Measurements from ENCODE around the gene SRP9. TPM values are rescaled to one million over a fixed set of nuclear protein-coding genes. Genes with fewer than 3 reads are reported as not detected.
"Not testable (repeated sequence)": the region's sequence is repeated elsewhere in the genome, so short reads cannot be mapped to it uniquely, and the experiment has no call there.

SRP9 gene
- total and polyA plus RNA-seq, 10 of the 15 experiments (the other 5 are each of a cell fraction or from before 2014, with no cell fraction given) = 248 to 1,200 (median 514) TPM

DNA sequence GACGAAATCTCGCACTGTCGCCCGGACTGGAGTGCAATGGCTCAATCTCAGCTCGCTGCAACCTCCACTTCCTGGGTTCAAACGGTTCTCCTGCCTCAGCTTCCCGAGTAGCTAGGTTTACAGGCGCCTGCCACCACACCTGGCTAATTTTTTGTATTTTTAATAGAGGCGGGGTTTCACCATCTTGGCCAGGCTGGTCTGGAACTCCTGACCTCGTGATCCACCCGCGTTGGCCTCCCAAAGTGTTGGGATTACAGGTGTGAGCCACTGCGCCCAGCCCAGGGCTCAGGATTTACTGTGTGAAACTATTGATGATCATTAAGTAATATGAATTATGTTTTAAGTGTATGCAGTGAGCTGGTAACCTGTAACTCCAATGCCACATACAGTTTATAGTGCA, 1.5 kb downstream of the SRP9 start:
- not testable (repeated sequence) for H3K9me3 ChIP-seq (replicated peaks; ENCODE audit: control insufficient read depth, insufficient read depth, low read length); H3K4me1 ChIP-seq (ENCODE audit: control insufficient read depth, insufficient read depth, low read length); H3K27ac ChIP-seq (ENCODE audit: control insufficient read depth, insufficient read depth); H4K20me1 ChIP-seq (ENCODE audit: control insufficient read depth, insufficient read depth); BruUV-seq (replicated peaks); FAIRE-seq; H2AFZ ChIP-seq (ENCODE audit: control insufficient read depth, low read depth, low read length); ATAC-seq; H3K27me3 ChIP-seq (replicated peaks in 1 of 2; ENCODE audit: control insufficient read depth in 2 of 2, insufficient read depth in 2 of 2, low read length in 1 of 2); DNase-seq (ENCODE audit: low read depth, low spot score)
- H3K36me3 ChIP-seq (ENCODE audit: control insufficient read depth in 2 of 2, insufficient read depth in 2 of 2, low read length in 1 of 2) = peaks cover 0 to 10% of the 10 kb centered on the region in 2 experiments; a peak in 1 of 4 replicates
- RAD21 ChIA-PET (ENCODE audit: unreplicated experiment) = interaction anchor here (0.6 to 5.2 kb wide), 8 partner anchors 11 to 353 kb away, joined by 3 to 39 read pairs (median 4); partner anchors contain the start of gene TMEM63A
- peak overlapping the region; percentile 95; the same call in 1 of the 2 replicates for H3K9ac ChIP-seq (ENCODE audit: control insufficient read depth, insufficient read depth, low read length)
- H3K4me2 ChIP-seq (ENCODE audit: control insufficient read depth, insufficient read depth) = peak overlapping the region; percentile 81
- intact Hi-C loops (cut with micrococcal nuclease; ENCODE audit: unreplicated experiment) (loop anchor here (5.0 to 10.0 kb wide), 2 partner anchors 143 to 336 kb away; partner anchors contain the start of gene PYCR2), in situ Hi-C loops (cut with MboI) (loop anchor here (5.0 to 10.0 kb wide), 2 partner anchors 133 to 304 kb away; no protein-coding TSS in a partner anchor)
- H3K4me3 ChIP-seq = peak overlapping the region; percentile 87
- TF ChIP-seq, protein P1, sequence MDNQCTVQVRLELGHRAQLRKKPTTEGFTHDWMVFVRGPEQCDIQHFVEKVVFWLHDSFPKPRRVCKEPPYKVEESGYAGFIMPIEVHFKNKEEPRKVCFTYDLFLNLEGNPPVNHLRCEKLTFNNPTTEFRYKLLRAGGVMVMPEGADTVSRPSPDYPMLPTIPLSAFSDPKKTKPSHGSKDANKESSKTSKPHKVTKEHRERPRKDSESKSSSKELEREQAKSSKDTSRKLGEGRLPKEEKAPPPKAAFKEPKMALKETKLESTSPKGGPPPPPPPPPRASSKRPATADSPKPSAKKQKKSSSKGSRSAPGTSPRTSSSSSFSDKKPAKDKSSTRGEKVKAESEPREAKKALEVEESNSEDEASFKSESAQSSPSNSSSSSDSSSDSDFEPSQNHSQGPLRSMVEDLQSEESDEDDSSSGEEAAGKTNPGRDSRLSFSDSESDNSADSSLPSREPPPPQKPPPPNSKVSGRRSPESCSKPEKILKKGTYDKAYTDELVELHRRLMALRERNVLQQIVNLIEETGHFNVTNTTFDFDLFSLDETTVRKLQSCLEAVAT (IDR thresholded peaks at IDR 0.05) = 0 out of 2 replicates have a peak, but pooled peaks have one; percentile 17
- WGBS (ENCODE audit: insufficient coverage, insufficient replicate concordance, low lambda C conversion rate, missing lambda C conversion rate) = 70% methylated on average over 13 of the region's 13 CpGs
- H3K79me2 ChIP-seq (ENCODE audit: control insufficient read depth, insufficient read depth, low read length) = peaks cover 57% of the 10 kb centered on the region
- CTCF ChIA-PET = interaction anchor here (1.3 to 6.2 kb wide), 8 partner anchors 12 to 312 kb away, joined by 3 to 57 read pairs (median 12); partner anchors contain the start of gene TMEM63A
- SMC1A ChIA-PET (ENCODE audit: uncharacterized antibody, unreplicated experiment) = interaction anchor here (0.7 to 3.5 kb wide), 9 partner anchors 8 to 419 kb away, joined by 3 to 29 read pairs (median 6); partner anchors contain the start of gene TMEM63A
- POLR2A ChIA-PET = interaction anchor here (0.7 to 3.8 kb wide), 4 partner anchors 9 to 128 kb away, joined by 3 to 30 read pairs (median 4); partner anchors contain the start of gene TMEM63A

DNA sequence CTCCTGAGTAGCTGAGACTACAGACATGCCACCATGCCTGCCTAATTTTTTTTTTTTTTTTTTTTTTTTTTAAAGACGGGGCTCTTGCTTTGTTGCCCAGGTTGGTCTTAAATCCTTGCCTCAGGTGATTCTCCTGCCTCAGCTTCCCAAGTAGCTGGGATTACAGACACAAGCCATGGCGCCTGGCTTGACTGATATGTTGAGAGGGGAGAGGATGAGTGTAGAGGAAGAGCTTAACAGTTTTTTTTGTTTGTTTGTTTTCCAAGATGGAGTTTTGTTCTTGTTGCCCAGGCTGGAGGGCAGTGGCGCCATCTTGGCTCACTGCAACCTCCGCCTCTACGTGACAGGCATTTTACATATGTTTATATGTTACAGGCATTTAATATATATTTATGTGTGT, 2.5 kb downstream of the SRP9 start:
- Histone ChIP-seq H3K27ac (ENCODE audit: control insufficient read depth, insufficient read depth) (no peak overlapping the region), H3K36me3 (ENCODE audit: control insufficient read depth in 2 of 2, insufficient read depth in 2 of 2, low read length in 1 of 2) (peaks cover 2 to 14% of the 10 kb centered on the region in 2 experiments; a peak in 3 of 4 replicates), H3K27me3 (replicated peaks in 1 of 2; ENCODE audit: control insufficient read depth in 2 of 2, insufficient read depth in 2 of 2, low read length in 1 of 2) (no peaks in the 10 kb centered on the region), H3K9me3 (replicated peaks; ENCODE audit: control insufficient read depth, insufficient read depth, low read length) (no peaks in the 10 kb centered on the region; the same call in 2 of the 3 replicates), H3K79me2 (ENCODE audit: control insufficient read depth, insufficient read depth, low read length) (peaks cover 57% of the 10 kb centered on the region), H3K4me1 (ENCODE audit: control insufficient read depth, insufficient read depth, low read length) (no peaks in the 10 kb centered on the region), H3K4me2 (ENCODE audit: control insufficient read depth, insufficient read depth) (peak overlapping the region; percentile 81), H3K4me3 (peak overlapping the region; percentile 56), H4K20me1 (ENCODE audit: control insufficient read depth, insufficient read depth) (no peaks in the 10 kb centered on the region; the same call in 1 of the 2 replicates), H3K9ac (ENCODE audit: control insufficient read depth, insufficient read depth, low read length) (no peak overlapping the region), H2AFZ (ENCODE audit: control insufficient read depth, low read depth, low read length) (no peak overlapping the region)
- DNase-seq (ENCODE audit: low read depth, low spot score) = no peak
- in situ Hi-C loops (cut with MboI) (no loop called here), intact Hi-C loops (cut with micrococcal nuclease; ENCODE audit: unreplicated experiment) (no loop called here)
- CTCF ChIA-PET = interaction anchor here (1.0 to 6.2 kb wide), 5 partner anchors 11 to 208 kb away, joined by 3 to 57 read pairs (median 9); partner anchors contain the start of gene TMEM63A
- POLR2A ChIA-PET = interaction anchor here (1.2 to 3.8 kb wide), 2 partner anchors 102 to 128 kb away, joined by 3 to 30 read pairs; partner anchors contain the start of gene TMEM63A
- SMC1A ChIA-PET (ENCODE audit: uncharacterized antibody, unreplicated experiment) = interaction anchor here (0.6 to 3.5 kb wide), 4 partner anchors 101 to 218 kb away, joined by 3 to 29 read pairs (median 8); partner anchors contain the start of gene TMEM63A
- 99% methylated on average over 5 of the region's 5 CpGs for WGBS (ENCODE audit: insufficient coverage, insufficient replicate concordance, low lambda C conversion rate, missing lambda C conversion rate)
- no peak for ATAC-seq
- BruUV-seq (replicated peaks) = no TSS peak
- RAD21 ChIA-PET (ENCODE audit: unreplicated experiment) = interaction anchor here (5.2 kb wide), 2 partner anchors 102 to 130 kb away, joined by 37 to 39 read pairs; partner anchors contain the start of gene TMEM63A
- FAIRE-seq = no peak
- TF ChIP-seq DPF2 (IDR thresholded peaks at IDR 0.05) = no peak
- TF ChIP-seq, protein P2, sequence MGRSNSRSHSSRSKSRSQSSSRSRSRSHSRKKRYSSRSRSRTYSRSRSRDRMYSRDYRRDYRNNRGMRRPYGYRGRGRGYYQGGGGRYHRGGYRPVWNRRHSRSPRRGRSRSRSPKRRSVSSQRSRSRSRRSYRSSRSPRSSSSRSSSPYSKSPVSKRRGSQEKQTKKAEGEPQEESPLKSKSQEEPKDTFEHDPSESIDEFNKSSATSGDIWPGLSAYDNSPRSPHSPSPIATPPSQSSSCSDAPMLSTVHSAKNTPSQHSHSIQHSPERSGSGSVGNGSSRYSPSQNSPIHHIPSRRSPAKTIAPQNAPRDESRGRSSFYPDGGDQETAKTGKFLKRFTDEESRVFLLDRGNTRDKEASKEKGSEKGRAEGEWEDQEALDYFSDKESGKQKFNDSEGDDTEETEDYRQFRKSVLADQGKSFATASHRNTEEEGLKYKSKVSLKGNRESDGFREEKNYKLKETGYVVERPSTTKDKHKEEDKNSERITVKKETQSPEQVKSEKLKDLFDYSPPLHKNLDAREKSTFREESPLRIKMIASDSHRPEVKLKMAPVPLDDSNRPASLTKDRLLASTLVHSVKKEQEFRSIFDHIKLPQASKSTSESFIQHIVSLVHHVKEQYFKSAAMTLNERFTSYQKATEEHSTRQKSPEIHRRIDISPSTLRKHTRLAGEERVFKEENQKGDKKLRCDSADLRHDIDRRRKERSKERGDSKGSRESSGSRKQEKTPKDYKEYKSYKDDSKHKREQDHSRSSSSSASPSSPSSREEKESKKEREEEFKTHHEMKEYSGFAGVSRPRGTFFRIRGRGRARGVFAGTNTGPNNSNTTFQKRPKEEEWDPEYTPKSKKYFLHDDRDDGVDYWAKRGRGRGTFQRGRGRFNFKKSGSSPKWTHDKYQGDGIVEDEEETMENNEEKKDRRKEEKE (IDR thresholded peaks at IDR 0.05) = no peak
- 0 out of 2 replicates have a peak, but pooled peaks have one; percentile 42 for TF ChIP-seq SMAD5 (IDR thresholded peaks at IDR 0.05; ENCODE audit: low read depth)
- TF ChIP-seq RCOR1 (conservative IDR thresholded peaks at IDR 0.05; ENCODE audit: low read depth, low read length) = no peak
- TF ChIP-seq TBL1XR1 (IDR thresholded peaks at IDR 0.05; ENCODE audit: low read depth, low read length) = no peak
- TF ChIP-seq JUND (IDR thresholded peaks at IDR 0.05; ENCODE audit: low read depth, low read length) = no peak
- no peak for TF ChIP-seq ZBED1 (IDR thresholded peaks at IDR 0.05; ENCODE audit: borderline replicate concordance)
- no peak for TF ChIP-seq POLR2AphosphoS5 (IDR thresholded peaks at IDR 0.05; ENCODE audit: low read length)
- no peak for TF ChIP-seq ZZZ3 (IDR thresholded peaks at IDR 0.05; ENCODE audit: control insufficient read depth, insufficient read length, low read depth)
